B cell (primary cell): ENCODE measurements around the gene TMEM271. TPM values are rescaled to one million over a fixed set of nuclear protein-coding genes. Genes with fewer than 3 reads are reported as not detected.

Source experiments
- ATAC-seq: fragments of 200-7000 bp; cut with Tn5 transposase; one replicate; pipeline ENCODE4 v1.10.0; 2021; ENCODE audit warnings: low read depth, mild to moderate bottlenecking, moderate number of reproducible peaks, moderate library complexity
- CTCF ChIA-PET: fragments of 350-600 bp; sonication (Branson Sonifier 250); formaldehyde crosslinking; loops from one replicate; lab custom pipeline; 2021; ENCODE audit warnings: antibody characterized with exemption, inconsistent platforms; lab: Charles Lee
- POLR2A ChIA-PET: fragments of 350-600 bp; sonication (Branson Sonifier 250); formaldehyde crosslinking; loops from one replicate; lab custom pipeline; 2021; ENCODE audit warnings: antibody characterized with exemption; lab: Charles Lee
- DNase-seq: peaks from one replicate; pipeline ENCODE4 v3.0.0; 2013
- H2AFZ ChIP-seq: 2 replicates; pipeline ENCODE4 v1.6.1; 2012; ENCODE audit warnings: mild to moderate bottlenecking, low read depth, low read length; ENCODE audit not compliant: insufficient read depth, poor library complexity, severe bottlenecking
- H3K27ac ChIP-seq, 2 donors: 1 replicate in 1 of 2; 2 replicates in 1 of 2; pipeline ENCODE4 v1.5.1; 2012 to 2013; ENCODE audit warnings: low read length in 2 of 2, mild to moderate bottlenecking in 2 of 2, moderate library complexity in 1 of 2
- H3K27me3 ChIP-seq, 4 experiments: fragments of 200-600 bp in 1 of 4; sonication (generic) in 1 of 4; replicated peaks in 1 of 4; 1 replicate in 2 of 4; 2 replicates in 2 of 4; pipeline versions ENCODE4 v1.6.1 to v1.7.0; 2013 to 2016; ENCODE audit warnings: low read length in 3 of 4, mild to moderate bottlenecking in 2 of 4, mixed read lengths in 1 of 4, moderate library complexity in 1 of 4; ENCODE audit not compliant: insufficient read depth in 4 of 4, control insufficient read depth in 3 of 4; ENCODE audit errors: control extremely low read depth in 1 of 4
- H3K36me3 ChIP-seq, 2 experiments: replicated peaks in 1 of 2; 1 replicate in 1 of 2; 2 replicates in 1 of 2; pipeline versions ENCODE4 v1.6.1 to v1.7.1; 2013; ENCODE audit warnings: low read length in 1 of 2; ENCODE audit not compliant: insufficient read depth in 2 of 2, control insufficient read depth in 1 of 2; ENCODE audit errors: control extremely low read depth in 1 of 2, extremely low read depth in 1 of 2
- H3K4me1 ChIP-seq, 2 donors: fragments of 200-600 bp in 1 of 2; sonication (generic) in 1 of 2; 1 replicate in 1 of 2; 2 replicates in 1 of 2; pipeline versions ENCODE4 v1.5.1 to v1.6.1; 2013 to 2017; ENCODE audit warnings: low read length in 2 of 2; ENCODE audit not compliant: control insufficient read depth in 2 of 2, insufficient read depth in 2 of 2
- H3K4me2 ChIP-seq: replicated peaks from 2 replicates; pipeline ENCODE3; 2012; ENCODE audit warnings: mild to moderate bottlenecking, low read depth, low read length; ENCODE audit not compliant: poor library complexity, severe bottlenecking
- H3K4me3 ChIP-seq, 5 experiments: fragments of 200-600 bp in 1 of 5; sonication (generic) in 1 of 5; 1 replicate in 3 of 5; 2 replicates in 2 of 5; pipeline versions ENCODE4 v1.5.1 to v1.7.0; 2011 to 2016; ENCODE audit warnings: low read length in 4 of 5, mild to moderate bottlenecking in 4 of 5, low read depth in 2 of 5, control low read depth in 1 of 5, moderate library complexity in 1 of 5; ENCODE audit not compliant: insufficient read depth in 1 of 5; ENCODE audit errors: control extremely low read depth in 1 of 5, extremely low read depth in 1 of 5
- H3K79me2 ChIP-seq: fragments of 200-600 bp; sonication (generic); one replicate; pipeline ENCODE4 v1.6.0; 2016; ENCODE audit warnings: low read length; ENCODE audit not compliant: control insufficient read depth, insufficient read depth
- H3K9ac ChIP-seq: fragments of 200-600 bp; sonication (generic); 2 replicates; pipeline ENCODE4 v1.6.1; 2017; ENCODE audit warnings: mild to moderate bottlenecking, low read length, moderate library complexity
- H3K9me3 ChIP-seq, 3 donors: one replicate each; pipeline versions ENCODE4 v1.6.1 to v1.7.1; 2013; ENCODE audit warnings: low read length in 2 of 3; ENCODE audit not compliant: control insufficient read depth in 2 of 3, insufficient read depth in 1 of 3; ENCODE audit errors: control extremely low read depth in 1 of 3
- H4K20me1 ChIP-seq: 2 replicates; pipeline ENCODE4 v1.6.0; 2012; ENCODE audit warnings: mild to moderate bottlenecking, low read length; ENCODE audit not compliant: insufficient read depth, control insufficient read depth, poor library complexity, severe bottlenecking
- H3K27ac Mint-ChIP-seq: one replicate; pipeline ENCODE4 v1.8.0; 2021; ENCODE audit warnings: mixed read lengths
- H3K27me3 Mint-ChIP-seq: one replicate; pipeline ENCODE4 v1.8.0; 2021; ENCODE audit warnings: mixed read lengths
- H3K4me1 Mint-ChIP-seq: one replicate; pipeline ENCODE4 v1.8.0; 2021; ENCODE audit warnings: mixed read lengths
- H3K4me3 Mint-ChIP-seq: one replicate; pipeline ENCODE4 v1.8.0; 2021; ENCODE audit warnings: mixed read lengths
- H3K9me3 Mint-ChIP-seq: one replicate; pipeline ENCODE4 v1.8.0; 2022; ENCODE audit warnings: mixed read lengths; ENCODE audit not compliant: insufficient read depth
- CTCF ChIP-seq: fragments of 200-600 bp; IDR thresholded peaks from one replicate; pipeline ENCODE4 v1.8.0; 2022; ENCODE audit warnings: antibody characterized with exemption, mild to moderate bottlenecking
- EZH2 ChIP-seq: IDR thresholded peaks from 2 replicates; pipeline ENCODE4 v1.6.1; 2012; ENCODE audit warnings: borderline replicate concordance, low read depth, mild to moderate bottlenecking, moderate library complexity, low read length; ENCODE audit not compliant: insufficient read depth, poor library complexity, severe bottlenecking
- WGBS: methylation state at CpG from one replicate; pipeline ENCODE4 v1.1.5; 2013; ENCODE audit warnings: missing lambda C conversion rate; ENCODE audit not compliant: insufficient coverage; 5-methylcytosine and 5-hydroxymethylcytosine counted together
- intact Hi-C: fragments of 100-400 bp; cut with micrococcal nuclease; formaldehyde crosslinking; loops from one replicate; pipeline ENCODE4 v1.10.0; 2022
- polyA plus RNA-seq: library from polyadenylated mRNA; depleted of rRNA; stranded (reverse); fragments of >200 nt; gene quantifications from 2 replicates; pipeline ENCODE4 v1.2.3, GENCODE V29; 2012
- total RNA-seq, 2 donors: library from RNA; stranded (reverse); fragments of 120-200 nt in 1 of 2; gene quantifications; 1 replicate in 1 of 2; 2 replicates in 1 of 2; pipeline versions ENCODE4 v1.2.3 to v1.2.4, GENCODE V29; 2013 to 2022

TMEM271 gene
- total and polyA plus RNA-seq, 2 donors (not counting 1 experiment from before 2014, with no cell fraction given): not detected

GRCh38 chr4:569958-570667 is 6.0 kb downstream of the TMEM271 start:
- Histone ChIP-seq H3K4me3 (no peak overlapping the region), H3K9ac (no peak overlapping the region), H3K36me3 (no peaks in the 10 kb centered on the region), H3K27ac (no peak overlapping the region), H2AFZ (no peak overlapping the region), H3K4me1 (peaks cover 4 to 9% of the 10 kb centered on the region in 2 donors), H3K27me3 (peaks cover 0 to 23% (median 5%) of the 10 kb centered on the region in 4 experiments), H4K20me1 (no peaks in the 10 kb centered on the region), H3K9me3 (peaks cover 0 to 36% (median 0%) of the 10 kb centered on the region in 3 donors), H3K79me2 (no peaks in the 10 kb centered on the region), H3K4me2 (no peak overlapping the region)
- Mint-ChIP-seq H3K4me1 (peaks cover 9% of the 10 kb centered on the region), H3K27me3 (peaks cover 35% of the 10 kb centered on the region), H3K9me3 (no peaks in the 10 kb centered on the region), H3K4me3 (no peak overlapping the region), H3K27ac (no peak overlapping the region)
- CTCF ChIA-PET: no interaction called here
- no peak for TF ChIP-seq EZH2
- TF ChIP-seq CTCF: no peak
- intact Hi-C loops: no loop called here
- POLR2A ChIA-PET: no interaction called here
- 80% methylated on average over 10 of the region's 17 CpGs for WGBS
- ATAC-seq (no peak), DNase-seq (no peak)

- H3K27ac ChIP-seq: no peak overlapping the region
- no peak overlapping the region for H3K4me3 ChIP-seq
- Mint-ChIP-seq H3K4me3 (no peak overlapping the region), H3K27ac (no peak overlapping the region), H3K4me1 (peaks cover 4% of the 10 kb centered on the region), H3K9me3 (no peaks in the 10 kb centered on the region), H3K27me3 (peaks cover 29% of the 10 kb centered on the region)
- no peaks in the 10 kb centered on the region for H3K79me2 ChIP-seq
- intact Hi-C loops: no loop called here
- peaks cover 0 to 28% (median 0%) of the 10 kb centered on the region in 3 donors for H3K9me3 ChIP-seq
- H3K4me2 ChIP-seq: no peak overlapping the region
- peaks cover 0 to 21% (median 5%) of the 10 kb centered on the region in 4 experiments for H3K27me3 ChIP-seq
- no peaks in the 10 kb centered on the region for H4K20me1 ChIP-seq
- no peak overlapping the region for H2AFZ ChIP-seq
- WGBS: 20% methylated on average over 2 of the region's 5 CpGs
- no peak for DNase-seq
- H3K36me3 ChIP-seq: no peaks in the 10 kb centered on the region
- ATAC-seq: no peak
- no peak overlapping the region for H3K9ac ChIP-seq
- ChIA-PET CTCF (no interaction called here), POLR2A (no interaction called here)
- TF ChIP-seq CTCF (no peak), EZH2 (no peak)
- H3K4me1 ChIP-seq: peaks cover 0 to 1% of the 10 kb centered on the region in 2 donors
Measured at GRCh38 chr4:568962-569361, 7.1 kb downstream of the TMEM271 start.
